Measurements from ENCODE around the gene TSTD2.
"Not testable (repeated sequence)": the region's sequence is repeated elsewhere in the genome, so short reads cannot be mapped to it uniquely, and the experiment has no call there.

DNA sequence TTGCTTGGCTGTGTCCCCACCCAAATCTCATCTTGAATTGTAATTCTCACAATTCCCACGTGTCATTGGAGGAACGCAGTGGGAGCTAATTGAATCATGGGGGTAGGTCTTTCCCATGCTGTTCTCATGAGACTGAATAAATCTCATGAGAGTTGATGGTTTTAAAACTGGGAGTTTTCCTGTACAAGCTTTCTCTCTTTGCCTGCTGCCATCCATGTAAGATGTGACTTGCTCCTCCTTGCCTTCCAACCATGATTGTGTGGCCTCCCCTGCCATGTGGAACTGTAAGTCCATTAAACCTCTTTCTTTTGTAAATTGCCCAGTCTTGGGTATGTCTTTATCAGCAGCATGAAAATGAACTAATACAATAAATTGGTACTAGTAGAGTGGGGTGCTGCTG is 13.1 kb downstream of the TSTD2 start:
- TF ChIP-seq PPARA (CRISPR knock-in tag; IDR thresholded peaks at IDR 0.05; ENCODE audit: borderline replicate concordance); ZFP3 (CRISPR knock-in tag; IDR thresholded peaks at IDR 0.05); RARB (CRISPR knock-in tag; IDR thresholded peaks at IDR 0.05); SNAI2 (CRISPR knock-in tag; IDR thresholded peaks at IDR 0.05); ZC3H10 (CRISPR knock-in tag; IDR thresholded peaks at IDR 0.05); ZNF8 (CRISPR knock-in tag; IDR thresholded peaks at IDR 0.05); BACH2 (CRISPR knock-in tag; IDR thresholded peaks at IDR 0.05; ENCODE audit: borderline replicate concordance): not testable (repeated sequence)
